GM18907 (cell line): ENCODE results near the gene PTPRD.

Experiments used
- ATAC-seq: cut with Tn5 transposase; IDR thresholded peaks from one replicate; pipeline ENCODE4 v1.9.1; 2021; ENCODE audit warnings: mild to moderate bottlenecking, moderate library complexity; ENCODE audit not compliant: unreplicated experiment

PTPRD gene

DNA sequence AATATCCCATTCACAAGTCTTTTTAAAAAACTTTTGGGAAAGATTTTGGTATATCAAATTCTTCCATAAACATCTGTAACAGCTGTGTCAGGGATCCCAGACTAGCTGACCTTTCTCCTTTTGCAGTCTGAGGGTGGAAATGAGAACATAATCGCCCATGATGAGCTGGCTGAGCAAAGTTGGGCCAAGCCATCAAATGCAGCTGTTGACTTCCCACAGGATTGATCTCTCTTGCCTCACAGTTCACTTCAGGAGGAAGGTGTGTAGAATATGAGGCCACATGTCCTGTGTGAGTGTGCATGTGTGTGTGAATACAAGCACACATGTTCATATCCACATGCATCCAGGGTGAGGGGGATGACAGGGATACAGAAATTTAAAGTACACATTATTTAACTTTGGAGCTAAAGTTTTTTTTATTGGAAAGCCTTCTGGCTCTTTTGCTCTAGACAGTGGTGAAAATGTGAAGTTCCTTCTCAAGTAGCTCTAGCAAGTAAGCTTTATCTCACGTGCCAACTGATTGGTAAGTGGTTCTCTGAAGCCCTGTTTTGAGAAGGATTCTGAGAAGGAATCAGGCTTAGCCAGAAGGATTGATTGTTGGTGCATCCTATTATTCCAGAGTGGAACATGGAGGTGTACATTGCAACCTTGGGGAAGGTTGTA, 2344.5 kb downstream of the PTPRD start:
- no peak for ATAC-seq

DNA sequence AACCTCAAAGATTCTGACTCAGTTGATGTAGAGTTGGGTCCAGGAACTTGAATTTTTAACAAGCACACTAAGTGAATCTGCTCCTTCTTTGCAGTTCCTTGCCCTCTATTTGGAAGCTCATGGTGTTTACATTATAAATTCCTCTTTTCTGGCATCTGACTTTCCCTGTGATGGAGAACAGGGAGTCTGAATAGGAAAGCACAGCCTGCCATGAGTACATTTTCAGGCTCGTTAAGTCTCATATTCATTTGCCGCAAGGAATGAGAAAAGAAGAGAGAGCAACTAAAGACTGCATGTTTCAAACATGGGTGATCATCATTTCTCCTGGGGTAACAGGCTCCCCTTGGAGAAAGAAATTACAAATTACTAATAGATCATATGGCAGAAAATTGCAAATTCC, 2345.2 kb downstream of the PTPRD start:
- ATAC-seq, result no peak

DNA sequence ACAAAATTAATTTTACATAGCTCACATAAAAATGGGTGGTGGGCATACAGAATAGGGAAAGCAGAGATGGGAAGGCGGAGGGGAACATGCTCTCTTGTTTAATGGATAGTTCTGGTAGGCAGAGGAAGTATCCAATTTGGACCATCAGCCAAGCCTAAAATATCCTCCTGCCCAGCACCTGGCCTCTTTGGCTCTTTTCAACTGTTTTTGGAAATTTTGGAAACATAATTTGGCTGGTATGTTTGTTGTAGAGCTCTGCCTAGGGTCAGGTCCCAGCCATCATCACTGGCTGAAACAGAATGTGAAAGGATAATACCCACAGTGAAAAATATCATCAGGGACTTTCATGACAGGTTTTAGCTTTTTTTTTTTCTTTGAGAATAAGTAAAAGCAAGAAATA, 2345.9 kb downstream of the PTPRD start:
- no peak for ATAC-seq

DNA sequence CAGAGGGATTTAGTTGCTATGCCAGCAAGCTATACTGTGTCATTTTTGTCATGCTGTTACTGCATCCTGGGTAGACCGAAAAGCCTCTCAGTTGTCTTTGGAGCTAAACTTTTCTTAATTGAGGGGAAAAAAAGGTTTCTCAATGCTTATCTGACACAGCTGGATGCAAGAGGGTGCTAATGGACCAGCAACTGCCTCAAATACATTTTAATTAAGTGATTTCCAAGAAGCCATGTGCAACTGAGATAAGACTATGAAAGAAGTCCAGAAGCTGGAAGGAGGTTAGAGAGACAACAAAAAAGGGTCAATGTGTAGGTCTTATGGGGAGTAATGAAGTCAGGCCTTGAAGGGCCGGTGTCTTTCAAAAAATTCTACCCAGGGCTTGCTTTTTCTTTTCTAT, 2347.5 kb downstream of the PTPRD start:
- no peak for ATAC-seq
